IPS-15b (cell line): ENCODE measurements around the gene POC1B.

Experiments used
- H3K27me3 ChIP-seq: one replicate; pipeline ENCODE4 v1.6.1; 2013; ENCODE audit warnings: low read length; ENCODE audit not compliant: control insufficient read depth, insufficient read depth
- H3K36me3 ChIP-seq: one replicate; pipeline ENCODE4 v1.6.1; 2013; ENCODE audit warnings: low read length; ENCODE audit not compliant: control insufficient read depth, insufficient read depth
- H3K4me1 ChIP-seq: one replicate; pipeline ENCODE4 v1.6.1; 2013; ENCODE audit warnings: mild to moderate bottlenecking, low read length; ENCODE audit not compliant: control insufficient read depth, insufficient read depth
- H3K4me3 ChIP-seq: one replicate; pipeline ENCODE4 v1.5.1; 2013; ENCODE audit warnings: low read depth, low read length
- H3K9ac ChIP-seq: one replicate; pipeline ENCODE4 v1.6.1; 2013; ENCODE audit warnings: low read depth, mild to moderate bottlenecking, low read length
- H3K9me3 ChIP-seq: one replicate; pipeline ENCODE4 v1.6.1; 2013; ENCODE audit warnings: mild to moderate bottlenecking, low read length; ENCODE audit not compliant: control insufficient read depth, insufficient read depth

The POC1B gene

GRCh38 chr12:89552376-89552775 lies 26.5 kb upstream of the POC1B start:
- H3K9me3 ChIP-seq, result no peaks in the 10 kb centered on the region
- no peak overlapping the region for H3K9ac ChIP-seq
- no peaks in the 10 kb centered on the region for H3K36me3 ChIP-seq
- H3K4me1 ChIP-seq, result no peaks in the 10 kb centered on the region
- H3K27me3 ChIP-seq, result no peaks in the 10 kb centered on the region
- H3K4me3 ChIP-seq, result no peak overlapping the region

DNA sequence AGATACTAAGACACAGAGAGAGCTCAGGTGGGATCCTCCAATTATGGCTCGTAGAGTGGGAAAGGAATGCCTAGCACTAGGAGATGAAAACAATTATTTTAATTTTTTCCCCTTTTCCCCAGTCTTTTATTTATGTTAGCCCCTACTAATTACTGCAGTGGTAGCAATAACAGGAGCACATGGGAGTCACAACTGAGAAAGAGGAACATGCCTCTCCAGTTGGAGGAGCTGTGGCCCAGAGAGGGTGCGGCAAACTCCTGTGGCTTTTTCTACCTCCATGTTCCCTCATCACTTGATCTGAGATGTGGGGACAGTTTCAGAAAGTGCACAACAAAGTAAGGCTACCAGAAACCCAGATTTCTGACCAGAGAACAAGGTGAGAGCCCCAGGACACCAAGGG lies 25.9 kb upstream of the POC1B start:
- Histone ChIP-seq H3K9ac (no peak overlapping the region), H3K4me3 (no peak overlapping the region), H3K27me3 (no peaks in the 10 kb centered on the region), H3K4me1 (no peaks in the 10 kb centered on the region), H3K9me3 (no peaks in the 10 kb centered on the region), H3K36me3 (no peaks in the 10 kb centered on the region)

DNA sequence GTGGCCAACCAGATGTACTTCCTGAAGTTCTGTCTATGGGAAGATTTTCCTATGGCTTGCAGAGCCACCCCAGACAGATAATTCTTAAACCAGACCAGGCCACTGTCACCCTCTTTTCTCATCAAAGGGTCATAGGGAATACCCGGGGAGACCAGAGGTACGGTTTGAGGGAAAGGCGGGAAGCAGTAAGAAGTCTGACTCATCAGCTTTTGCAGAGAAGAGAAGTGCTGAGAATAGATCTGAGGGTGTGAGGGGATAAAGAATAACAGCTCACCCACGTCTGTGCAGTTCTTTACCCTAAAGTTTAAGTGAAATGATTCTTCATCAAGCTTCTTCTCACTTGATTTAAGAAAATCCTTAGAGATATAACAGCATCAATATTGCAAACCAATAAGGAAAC lies 21.3 kb upstream of the POC1B start:
- H3K9ac ChIP-seq, result no peak overlapping the region
- H3K4me1 ChIP-seq, result no peaks in the 10 kb centered on the region
- no peak overlapping the region for H3K4me3 ChIP-seq
- no peaks in the 10 kb centered on the region for H3K27me3 ChIP-seq
- H3K9me3 ChIP-seq, result no peaks in the 10 kb centered on the region
- no peaks in the 10 kb centered on the region for H3K36me3 ChIP-seq

- H3K27me3 ChIP-seq, result no peaks in the 10 kb centered on the region
- no peak overlapping the region for H3K9ac ChIP-seq
- no peaks in the 10 kb centered on the region for H3K9me3 ChIP-seq
- no peak overlapping the region for H3K4me3 ChIP-seq
- no peaks in the 10 kb centered on the region for H3K4me1 ChIP-seq
- no peaks in the 10 kb centered on the region for H3K36me3 ChIP-seq
Measured at GRCh38 chr12:89546151-89546550, 20.3 kb upstream of the POC1B start.

DNA sequence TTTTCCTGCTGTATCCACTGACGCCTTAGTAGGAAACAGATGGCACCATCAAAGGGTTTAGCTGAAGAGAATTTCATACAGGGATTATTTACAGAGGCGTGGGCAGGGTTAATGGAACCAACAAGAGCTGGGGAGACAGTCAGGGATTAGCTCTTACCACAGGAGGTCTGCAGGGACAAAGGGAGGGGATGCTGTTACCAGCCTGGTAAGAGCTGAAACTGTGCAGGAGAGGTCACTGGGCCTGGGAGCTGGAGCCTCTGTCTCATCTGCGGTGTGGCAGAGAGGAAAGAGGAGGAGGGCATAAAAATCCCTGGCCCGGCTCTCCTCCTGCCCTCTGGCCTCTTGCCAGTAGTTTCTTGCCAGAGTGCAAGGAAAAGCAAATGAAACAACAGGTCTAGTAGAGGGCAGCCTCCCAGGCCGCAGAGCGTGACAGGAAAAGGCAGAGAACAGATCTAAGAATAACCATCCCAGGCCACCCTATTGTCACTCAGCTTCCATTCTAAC lies 18.9 kb upstream of the POC1B start:
- Histone ChIP-seq H3K27me3 (no peaks in the 10 kb centered on the region), H3K36me3 (no peaks in the 10 kb centered on the region), H3K9me3 (no peaks in the 10 kb centered on the region), H3K4me1 (no peaks in the 10 kb centered on the region), H3K9ac (no peak overlapping the region), H3K4me3 (no peak overlapping the region)

GRCh38 chr12:89544022-89544421 lies 18.2 kb upstream of the POC1B start:
- H3K27me3 ChIP-seq, result no peaks in the 10 kb centered on the region
- no peak overlapping the region for H3K4me3 ChIP-seq
- no peaks in the 10 kb centered on the region for H3K9me3 ChIP-seq
- H3K9ac ChIP-seq, result no peak overlapping the region
- no peaks in the 10 kb centered on the region for H3K36me3 ChIP-seq
- no peaks in the 10 kb centered on the region for H3K4me1 ChIP-seq

- H3K4me1 ChIP-seq, result no peaks in the 10 kb centered on the region
- no peaks in the 10 kb centered on the region for H3K9me3 ChIP-seq
- no peaks in the 10 kb centered on the region for H3K36me3 ChIP-seq
- no peak overlapping the region for H3K9ac ChIP-seq
- H3K27me3 ChIP-seq, result no peaks in the 10 kb centered on the region
- H3K4me3 ChIP-seq, result no peak overlapping the region
Measured at GRCh38 chr12:89542912-89543592, 17.2 kb upstream of the POC1B start.

GRCh38 chr12:89542236-89542635 lies 16.4 kb upstream of the POC1B start:
- Histone ChIP-seq H3K9me3 (no peaks in the 10 kb centered on the region), H3K4me3 (no peak overlapping the region), H3K4me1 (no peaks in the 10 kb centered on the region), H3K36me3 (no peaks in the 10 kb centered on the region), H3K27me3 (no peaks in the 10 kb centered on the region), H3K9ac (no peak overlapping the region)

DNA sequence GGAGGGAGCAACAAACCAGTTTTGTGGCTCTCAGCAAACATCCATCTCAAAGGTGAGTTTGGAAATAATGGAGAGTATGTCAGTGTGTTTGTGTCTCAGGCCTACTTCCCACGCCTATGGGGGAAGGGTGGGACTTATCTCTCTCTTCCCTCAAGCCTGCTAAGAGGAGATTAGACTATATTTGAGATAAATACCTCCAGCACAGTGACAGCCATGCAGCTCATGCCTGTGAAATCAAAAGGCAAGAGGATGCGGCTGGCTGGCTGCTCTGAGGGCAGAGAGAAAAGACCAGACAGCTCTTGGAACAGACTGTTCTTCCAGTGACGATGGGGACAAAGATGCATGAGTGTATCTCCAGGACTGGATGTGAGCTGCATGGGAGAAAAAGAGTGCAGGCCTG lies 14.7 kb upstream of the POC1B start:
- no peaks in the 10 kb centered on the region for H3K27me3 ChIP-seq
- H3K36me3 ChIP-seq, result no peaks in the 10 kb centered on the region
- H3K4me1 ChIP-seq, result no peaks in the 10 kb centered on the region
- no peak overlapping the region for H3K4me3 ChIP-seq
- no peaks in the 10 kb centered on the region for H3K9me3 ChIP-seq
- no peak overlapping the region for H3K9ac ChIP-seq

- Histone ChIP-seq H3K4me3 (no peak overlapping the region), H3K36me3 (no peaks in the 10 kb centered on the region), H3K9me3 (no peaks in the 10 kb centered on the region), H3K27me3 (no peaks in the 10 kb centered on the region), H3K9ac (no peak overlapping the region), H3K4me1 (no peaks in the 10 kb centered on the region)
Measured at GRCh38 chr12:89539426-89540223, 13.8 kb upstream of the POC1B start.

DNA sequence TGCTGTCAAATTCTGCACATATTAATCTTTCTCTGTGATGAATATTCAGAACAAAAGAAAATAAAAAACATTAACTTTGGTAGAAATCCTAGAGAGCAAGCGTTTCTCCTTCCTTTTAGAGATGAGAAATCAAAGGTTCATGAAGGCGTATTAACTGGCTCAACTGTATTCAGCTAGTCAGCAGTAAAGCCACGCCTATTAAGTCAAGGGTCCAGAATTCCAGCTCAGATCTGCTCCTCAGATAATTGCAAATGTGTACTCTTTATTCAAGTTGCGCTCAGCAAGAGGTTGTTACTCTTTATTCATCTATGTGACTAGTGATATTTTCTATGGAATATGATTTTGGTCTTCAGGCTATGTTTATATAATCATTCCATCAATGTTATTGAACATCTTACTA lies 13.1 kb upstream of the POC1B start:
- Histone ChIP-seq H3K4me1 (no peaks in the 10 kb centered on the region), H3K4me3 (no peak overlapping the region), H3K36me3 (no peaks in the 10 kb centered on the region), H3K9me3 (no peaks in the 10 kb centered on the region), H3K27me3 (no peaks in the 10 kb centered on the region), H3K9ac (no peak overlapping the region)

- no peaks in the 10 kb centered on the region for H3K9me3 ChIP-seq
- no peak overlapping the region for H3K9ac ChIP-seq
- no peaks in the 10 kb centered on the region for H3K36me3 ChIP-seq
- H3K4me3 ChIP-seq, result no peak overlapping the region
- no peaks in the 10 kb centered on the region for H3K27me3 ChIP-seq
- H3K4me1 ChIP-seq, result no peaks in the 10 kb centered on the region
Measured at GRCh38 chr12:89537389-89537788, 11.5 kb upstream of the POC1B start.
